Ovary (tissue), 3 donors: ENCODE measurements around the gene SCGN.

Experiments used
- EP300 ChIP-seq: sonication (generic); formaldehyde crosslinking; IDR thresholded peaks from one replicate; pipeline ENCODE4 v1.6.1; 2017; ENCODE audit warnings: antibody characterized with exemption
- POLR2A ChIP-seq: fragments of 450-650 bp; IDR thresholded peaks from one replicate; pipeline ENCODE4 v1.6.1; 2017; ENCODE audit warnings: antibody characterized with exemption, mild to moderate bottlenecking, moderate library complexity
- TF ChIP-seq, protein P1 (sequence below), 3 donors: fragments of 450-650 bp in 2 of 3; fragments of 200-600 bp in 1 of 3; IDR thresholded peaks; one replicate each; pipeline versions ENCODE4 v1.5.1 to v1.8.0; 2016 to 2022; ENCODE audit warnings: antibody characterized with exemption in 3 of 3, mild to moderate bottlenecking in 1 of 3
- donor health status: DM: no; HTN: no; CAD: no.

DNA sequence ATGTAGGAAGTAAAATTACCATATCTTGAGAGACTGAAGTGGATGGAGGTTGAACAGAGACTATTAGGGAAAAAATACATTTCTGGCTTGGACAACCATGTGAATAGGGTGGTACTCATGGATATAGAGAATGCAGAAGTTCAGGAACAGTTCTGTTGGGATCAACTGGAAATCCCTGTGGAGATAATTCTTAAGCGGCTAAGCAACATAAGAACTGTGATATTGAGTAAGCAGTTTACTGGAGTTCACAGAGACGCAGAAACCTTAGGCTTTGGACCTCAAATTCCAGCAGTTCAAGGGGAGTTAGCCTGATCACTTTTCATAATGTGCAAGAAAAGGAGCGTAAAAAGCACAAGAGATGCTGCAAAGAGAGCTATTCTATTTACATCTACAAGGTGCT is 78.9 kb downstream of the SCGN start:
- TF ChIP-seq, protein P1, sequence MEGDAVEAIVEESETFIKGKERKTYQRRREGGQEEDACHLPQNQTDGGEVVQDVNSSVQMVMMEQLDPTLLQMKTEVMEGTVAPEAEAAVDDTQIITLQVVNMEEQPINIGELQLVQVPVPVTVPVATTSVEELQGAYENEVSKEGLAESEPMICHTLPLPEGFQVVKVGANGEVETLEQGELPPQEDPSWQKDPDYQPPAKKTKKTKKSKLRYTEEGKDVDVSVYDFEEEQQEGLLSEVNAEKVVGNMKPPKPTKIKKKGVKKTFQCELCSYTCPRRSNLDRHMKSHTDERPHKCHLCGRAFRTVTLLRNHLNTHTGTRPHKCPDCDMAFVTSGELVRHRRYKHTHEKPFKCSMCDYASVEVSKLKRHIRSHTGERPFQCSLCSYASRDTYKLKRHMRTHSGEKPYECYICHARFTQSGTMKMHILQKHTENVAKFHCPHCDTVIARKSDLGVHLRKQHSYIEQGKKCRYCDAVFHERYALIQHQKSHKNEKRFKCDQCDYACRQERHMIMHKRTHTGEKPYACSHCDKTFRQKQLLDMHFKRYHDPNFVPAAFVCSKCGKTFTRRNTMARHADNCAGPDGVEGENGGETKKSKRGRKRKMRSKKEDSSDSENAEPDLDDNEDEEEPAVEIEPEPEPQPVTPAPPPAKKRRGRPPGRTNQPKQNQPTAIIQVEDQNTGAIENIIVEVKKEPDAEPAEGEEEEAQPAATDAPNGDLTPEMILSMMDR (IDR thresholded peaks at IDR 0.05), result no peak
- TF ChIP-seq EP300 (no peak), POLR2A (no peak)
